Measurements from ENCODE around the gene USE1. TPM values are rescaled to one million over a fixed set of nuclear protein-coding genes. Genes with fewer than 3 reads are reported as not detected.

The USE1 gene
- polyA plus RNA-seq, 3 donors: 41.1 to 61.7 (median 45.7) TPM

- H3K27ac ChIP-seq (ENCODE audit: low read depth, low read length): no peak overlapping the region
- 94 to 96% (median 96%) methylated on average over 13 of the region's 13 CpGs for WGBS, 3 donors
Observed at GRCh38 chr19:17268754-17269153, 53.6 kb downstream of the USE1 start.

Other genes with a start within 250 kb of the USE1 start
- 10 to 100 TPM in 1 of 3 donors, 1 to 10 TPM in 2; 1.5 to 56.2 (median 9.6) TPM for gene CPAMD8, start 188.5 kb upstream of the USE1 start, polyA plus RNA-seq
- gene HAUS8, start 139.9 kb upstream of the USE1 start, polyA plus RNA-seq: 1 to 10 TPM; 2.7 to 9.0 (median 5.1) TPM
- gene MYO9B, start 139.6 kb upstream of the USE1 start, polyA plus RNA-seq: 10 to 100 TPM; 18.0 to 48.1 (median 45.6) TPM
- 10 to 100 TPM; 21.4 to 46.4 (median 30.6) TPM for gene OCEL1, start 10.9 kb downstream of the USE1 start, polyA plus RNA-seq
- gene NR2F6, start 30.6 kb downstream of the USE1 start, polyA plus RNA-seq: 10 to 100 TPM; 11.0 to 44.8 (median 30.2) TPM
- gene USHBP1, start 49.4 kb downstream of the USE1 start, polyA plus RNA-seq: 10 to 100 TPM in 2 of 3 donors, 1 to 10 TPM in 1; 2.5 to 28.0 (median 11.0) TPM
- 10 to 100 TPM; 38.2 to 70.6 (median 65.2) TPM for gene BABAM1, start 52.1 kb downstream of the USE1 start, polyA plus RNA-seq
- under 1 TPM; 0.08 to 0.70 (median 0.34) TPM for gene ANKLE1, start 66.5 kb downstream of the USE1 start, polyA plus RNA-seq
- gene ABHD8, start 88.1 kb downstream of the USE1 start, polyA plus RNA-seq: 1 to 10 TPM; 7.1 to 9.2 (median 7.9) TPM
- 100 to 1,000 TPM in 2 of 3 donors, 10 to 100 TPM in 1; 97.5 to 156 (median 101) TPM for gene MRPL34, start 90.5 kb downstream of the USE1 start, polyA plus RNA-seq
- 10 to 100 TPM; 19.7 to 90.1 (median 39.3) TPM for gene DDA1, start 94.2 kb downstream of the USE1 start, polyA plus RNA-seq
- gene ANO8, start 119.5 kb downstream of the USE1 start, polyA plus RNA-seq: 10 to 100 TPM in 1 of 3 donors, 1 to 10 TPM in 2; 5.6 to 15.8 (median 6.3) TPM
- gene GTPBP3, start 122.2 kb downstream of the USE1 start, polyA plus RNA-seq: 10 to 100 TPM; 10.1 to 18.8 (median 13.6) TPM
- 100 to 1,000 TPM in 1 of 3 donors, 10 to 100 TPM in 2; 73.0 to 247 (median 78.6) TPM for gene PLVAP, start 162.0 kb downstream of the USE1 start, polyA plus RNA-seq
- gene CCDC194, start 178.8 kb downstream of the USE1 start, polyA plus RNA-seq: not detected
- 100 to 1,000 TPM in 2 of 3 donors, 10 to 100 TPM in 1; 51.3 to 220 (median 175) TPM for gene BST2, start 190.3 kb downstream of the USE1 start, polyA plus RNA-seq
- 10 to 100 TPM; 43.9 to 70.1 (median 66.4) TPM for gene MVB12A, start 204.7 kb downstream of the USE1 start, polyA plus RNA-seq
- under 1 TPM; 0.06 to 0.59 (median 0.34) TPM for gene TMEM221, start 233.3 kb downstream of the USE1 start, polyA plus RNA-seq
- gene NXNL1, start 245.6 kb downstream of the USE1 start, polyA plus RNA-seq: 1 to 10 TPM in 2 of 3 donors, under 1 TPM in 1; 0.07 to 1.6 (median 1.6) TPM